HCT116 (cell line): ENCODE data around the gene CST8. TPM values are rescaled to one million over a fixed set of nuclear protein-coding genes. Genes with fewer than 3 reads are reported as not detected.
A peak's percentile ranks its signal among the peaks of the same experiment; 100 is the strongest.

ENCODE experiments used
- ATAC-seq: fragments of 200-7000 bp; cut with Tn5 transposase; 2 replicates; pipeline ENCODE4 v1.9.1; 2020; ENCODE audit warnings: mild to moderate bottlenecking, moderate library complexity
- BruUV-seq: library from RNA; stranded (reverse); fragments of 400-500 nt; replicated peaks from 2 replicates; lab custom pipeline; 2021; lab: Mats Ljungman, UMichigan
- CTCF ChIA-PET: fragments of 300-600 bp; sonication (Branson Sonifier 250); formaldehyde crosslinking; loops from one replicate; lab custom pipeline; 2021; ENCODE audit warnings: antibody characterized with exemption; lab: Charles Lee
- POLR2A ChIA-PET: fragments of 300-600, 350-600 bp; sonication (Branson Sonifier 250); formaldehyde crosslinking; loops from one replicate; lab custom pipeline; 2021; ENCODE audit warnings: antibody characterized with exemption; lab: Charles Lee
- RAD21 ChIA-PET, 2 experiments: fragments of 300-600 bp; sonication (Branson Sonifier 250); formaldehyde crosslinking; loops; one replicate each; lab custom pipeline; 2023; ENCODE audit warnings: low total read pairs in 2 of 2; ENCODE audit not compliant: uncharacterized antibody in 2 of 2, unreplicated experiment in 2 of 2, low non-redundant PET in 1 of 2; lab: Charles Lee
- DNase-seq: peaks from one replicate; pipeline ENCODE4 v3.0.0-alpha.2; 2010; ENCODE audit warnings: low read depth, low spot score
- H2AFZ ChIP-seq: fragments of 200-600 bp; shearing (Covaris generic), sonication (generic); 2 replicates; pipeline ENCODE4 v1.6.1; 2017; ENCODE audit warnings: low read depth, mixed run types, mixed read lengths, antibody characterized with exemption, low read length; ENCODE audit not compliant: poor library complexity, severe bottlenecking
- H3K27ac ChIP-seq: 2 replicates; pipeline ENCODE4 v1.5.1; 2012; ENCODE audit warnings: low read depth, low read length
- H3K27me3 ChIP-seq: fragments of 200-600 bp; sonication (generic); 2 replicates; pipeline ENCODE4 v1.6.1; 2016; ENCODE audit warnings: mixed run types, low read length, mixed read lengths; ENCODE audit not compliant: insufficient read depth
- H3K36me3 ChIP-seq, 2 experiments: fragments of 200-500 bp in 1 of 2; fragments of 200-600 bp in 1 of 2; sonication (Bioruptor generic) in 1 of 2; sonication (generic) in 1 of 2; 2 replicates each; pipeline versions ENCODE4 v1.5.1 to v1.6.1; 2014 to 2016; ENCODE audit warnings: low read length in 2 of 2, inconsistent platforms in 1 of 2, mixed read lengths in 1 of 2, mixed run types in 1 of 2; ENCODE audit not compliant: insufficient read depth in 2 of 2, control insufficient read depth in 1 of 2
- H3K4me1 ChIP-seq, 2 experiments: fragments of 200-600 bp in 1 of 2; sonication (generic) in 1 of 2; 2 replicates each; pipeline versions ENCODE4 v1.5.1 to v1.6.1; 2012 to 2017; ENCODE audit warnings: low read length in 2 of 2, inconsistent platforms in 1 of 2, mild to moderate bottlenecking in 1 of 2, mixed read lengths in 1 of 2, mixed run types in 1 of 2, moderate library complexity in 1 of 2; ENCODE audit not compliant: insufficient read depth in 2 of 2, control insufficient read depth in 1 of 2
- H3K4me2 ChIP-seq: fragments of 200-600 bp; sonication (generic); 2 replicates; pipeline ENCODE4 v1.6.1; 2017; ENCODE audit warnings: mixed run types, low read length, mixed read lengths
- H3K4me3 ChIP-seq, 2 experiments: fragments of 200-600 bp in 1 of 2; sonication (generic) in 1 of 2; replicated peaks in 1 of 2; 2 replicates each; pipeline ENCODE4 v1.5.1; 2011 to 2016; ENCODE audit warnings: low read length in 2 of 2, control low read depth in 1 of 2, low read depth in 1 of 2, mild to moderate bottlenecking in 1 of 2, mixed read lengths in 1 of 2, mixed run types in 1 of 2
- H3K79me2 ChIP-seq: fragments of 200-600 bp; sonication (generic); 2 replicates; pipeline ENCODE4 v1.6.1; 2017; ENCODE audit warnings: mild to moderate bottlenecking, mixed run types, low read length, moderate library complexity, mixed read lengths; ENCODE audit not compliant: insufficient read depth
- H3K9ac ChIP-seq: fragments of 200-600 bp; sonication (generic); 2 replicates; pipeline ENCODE4 v1.6.1; 2016; ENCODE audit warnings: low read length, mixed read lengths
- H3K9me2 ChIP-seq: fragments of 200-600 bp; sonication (generic), shearing (Covaris generic); 2 replicates; pipeline ENCODE4 v1.6.1; 2017; ENCODE audit warnings: mixed run types, mild to moderate bottlenecking, moderate library complexity; ENCODE audit not compliant: insufficient read depth
- H3K9me3 ChIP-seq, 2 experiments: fragments of 200-500 bp in 1 of 2; fragments of 200-600 bp in 1 of 2; sonication (Bioruptor generic) in 1 of 2; sonication (generic) in 1 of 2; 2 replicates each; pipeline ENCODE4 v1.6.1; 2014 to 2017; ENCODE audit warnings: low read length in 2 of 2, mixed read lengths in 2 of 2, inconsistent platforms in 1 of 2, low read depth in 1 of 2, mild to moderate bottlenecking in 1 of 2, mixed run types in 1 of 2, moderate library complexity in 1 of 2; ENCODE audit not compliant: control insufficient read depth in 1 of 2, insufficient read depth in 1 of 2
- H4K20me1 ChIP-seq: fragments of 200-600 bp; sonication (generic), shearing (Covaris generic); 2 replicates; pipeline ENCODE4 v1.6.1; 2017; ENCODE audit warnings: mixed run types, mild to moderate bottlenecking, moderate library complexity; ENCODE audit not compliant: insufficient read depth
- CBX3 ChIP-seq: IDR thresholded peaks from 2 replicates; pipeline ENCODE4 v1.6.1; 2012; ENCODE audit warnings: low read depth
- CEBPB ChIP-seq: IDR thresholded peaks from 2 replicates; pipeline ENCODE4 v1.6.1; 2012; ENCODE audit warnings: low read depth
- EGR1 ChIP-seq: IDR thresholded peaks from 2 replicates; pipeline ENCODE4 v1.6.1; 2012; ENCODE audit warnings: low read depth
- EZH2 ChIP-seq: fragments of 200-600 bp; sonication (generic); IDR thresholded peaks from 2 replicates; pipeline ENCODE4 v1.6.1; 2017; ENCODE audit warnings: antibody characterized with exemption, mixed run types
- EZH2phosphoT487 ChIP-seq: fragments of 200-600 bp; IDR thresholded peaks from 2 replicates; pipeline ENCODE4 v1.6.1; 2018; ENCODE audit warnings: antibody characterized with exemption, borderline replicate concordance
- FOSL1 ChIP-seq: IDR thresholded peaks from 2 replicates; pipeline ENCODE4 v1.6.1; 2012; ENCODE audit warnings: low read depth
- JUND ChIP-seq: IDR thresholded peaks from 2 replicates; pipeline ENCODE4 v1.6.1; 2012
- RAD21 ChIP-seq: IDR thresholded peaks from 2 replicates; pipeline ENCODE4 v1.6.1; 2012; ENCODE audit warnings: low read depth, mild to moderate bottlenecking
- SP1 ChIP-seq: IDR thresholded peaks from 2 replicates; pipeline ENCODE4 v1.6.1; 2012; ENCODE audit warnings: low read depth
- SRF ChIP-seq: IDR thresholded peaks from 2 replicates; pipeline ENCODE4 v1.6.1; 2012; ENCODE audit warnings: low read depth
- intact Hi-C: fragments of 100-400 bp; cut with micrococcal nuclease; formaldehyde crosslinking; loops from 2 replicates; pipeline ENCODE4 v1.10.0; 2022
- total RNA-seq: library from RNA; stranded (reverse); gene quantifications from one replicate; pipeline ENCODE4 v1.2.1, GENCODE V29; 2021; ENCODE audit not compliant: unreplicated experiment
- TF ChIP-seq, protein P1 (sequence below): IDR thresholded peaks from 2 replicates; pipeline ENCODE4 v1.6.1; 2012
- TF ChIP-seq, protein P2 (sequence below), 3 experiments: fragments of 200-600 bp in 1 of 3; sonication (generic) in 1 of 3; IDR thresholded peaks in 2 of 3; conservative IDR thresholded peaks in 1 of 3; 2 replicates each; pipeline ENCODE4 v1.5.1; 2012 to 2017; ENCODE audit warnings: low read depth in 2 of 3, low read length in 2 of 3, antibody characterized with exemption in 1 of 3, borderline replicate concordance in 1 of 3, control low read depth in 1 of 3, mild to moderate bottlenecking in 1 of 3, mixed read lengths in 1 of 3, mixed run types in 1 of 3, moderate library complexity in 1 of 3; ENCODE audit not compliant: insufficient read depth in 1 of 3

Gene CST8
- total RNA-seq, 1 experiment from 2014 or later = not detected

DNA sequence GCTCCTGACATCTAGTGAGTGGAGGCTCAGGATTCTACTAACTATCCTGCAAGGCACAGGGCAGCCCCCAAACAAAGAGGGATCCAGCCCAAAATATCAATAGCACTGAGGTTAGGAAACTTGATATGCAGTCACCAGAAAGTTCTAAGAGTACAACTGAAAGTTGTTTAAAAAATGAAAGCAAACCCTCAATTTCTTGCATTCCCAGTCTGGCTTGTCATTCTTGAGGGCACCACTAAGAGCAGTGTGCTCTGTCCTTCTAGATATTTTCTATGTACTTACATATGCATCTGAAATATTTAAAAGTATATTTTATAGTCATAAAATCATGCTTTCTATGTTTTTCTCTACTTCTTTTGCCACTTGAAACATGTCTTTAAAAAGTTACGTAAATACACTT, 35.9 kb downstream of the CST8 start:
- Histone ChIP-seq H3K27ac (no peak overlapping the region), H3K4me1 (0 out of 4 replicates have a peak, but pooled peaks cover 0 to 5% of the 10 kb centered on the region in 2 experiments), H3K27me3 (peaks cover 12% of the 10 kb centered on the region; the same call in 1 of the 2 replicates), H3K4me3 (no peak overlapping the region), H3K36me3 (no peaks in the 10 kb centered on the region), H3K9me2 (no peaks in the 10 kb centered on the region), H3K9me3 (no peaks in the 10 kb centered on the region; a peak in 1 of 4 replicates), H2AFZ (no peak overlapping the region), H3K79me2 (no peaks in the 10 kb centered on the region), H4K20me1 (no peaks in the 10 kb centered on the region), H3K4me2 (no peak overlapping the region), H3K9ac (no peak overlapping the region)
- POLR2A ChIA-PET = no interaction called here
- CTCF ChIA-PET = no interaction called here
- no peak for DNase-seq
- ATAC-seq = no peak
- no TSS peak for BruUV-seq
- RAD21 ChIA-PET = no interaction called here
- intact Hi-C loops = no loop called here
- TF ChIP-seq EZH2phosphoT487 (no peak), SRF (no peak), EGR1 (no peak), JUND (no peak), RAD21 (no peak)
- TF ChIP-seq, protein P1, sequence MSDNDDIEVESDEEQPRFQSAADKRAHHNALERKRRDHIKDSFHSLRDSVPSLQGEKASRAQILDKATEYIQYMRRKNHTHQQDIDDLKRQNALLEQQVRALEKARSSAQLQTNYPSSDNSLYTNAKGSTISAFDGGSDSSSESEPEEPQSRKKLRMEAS = no peak
- TF ChIP-seq, protein P2, sequence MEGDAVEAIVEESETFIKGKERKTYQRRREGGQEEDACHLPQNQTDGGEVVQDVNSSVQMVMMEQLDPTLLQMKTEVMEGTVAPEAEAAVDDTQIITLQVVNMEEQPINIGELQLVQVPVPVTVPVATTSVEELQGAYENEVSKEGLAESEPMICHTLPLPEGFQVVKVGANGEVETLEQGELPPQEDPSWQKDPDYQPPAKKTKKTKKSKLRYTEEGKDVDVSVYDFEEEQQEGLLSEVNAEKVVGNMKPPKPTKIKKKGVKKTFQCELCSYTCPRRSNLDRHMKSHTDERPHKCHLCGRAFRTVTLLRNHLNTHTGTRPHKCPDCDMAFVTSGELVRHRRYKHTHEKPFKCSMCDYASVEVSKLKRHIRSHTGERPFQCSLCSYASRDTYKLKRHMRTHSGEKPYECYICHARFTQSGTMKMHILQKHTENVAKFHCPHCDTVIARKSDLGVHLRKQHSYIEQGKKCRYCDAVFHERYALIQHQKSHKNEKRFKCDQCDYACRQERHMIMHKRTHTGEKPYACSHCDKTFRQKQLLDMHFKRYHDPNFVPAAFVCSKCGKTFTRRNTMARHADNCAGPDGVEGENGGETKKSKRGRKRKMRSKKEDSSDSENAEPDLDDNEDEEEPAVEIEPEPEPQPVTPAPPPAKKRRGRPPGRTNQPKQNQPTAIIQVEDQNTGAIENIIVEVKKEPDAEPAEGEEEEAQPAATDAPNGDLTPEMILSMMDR (IDR thresholded peaks at IDR 0.05 in 2 of 3, conservative IDR thresholded peaks at IDR 0.05 in 1 of 3; ENCODE audit: borderline replicate concordance in 1 of 3, insufficient read depth in 1 of 3, low read depth in 2 of 3, low read length in 2 of 3) = 0 out of 6 replicates have a peak, but pooled peaks of 1 of the 3 experiments have one; percentile 11

DNA sequence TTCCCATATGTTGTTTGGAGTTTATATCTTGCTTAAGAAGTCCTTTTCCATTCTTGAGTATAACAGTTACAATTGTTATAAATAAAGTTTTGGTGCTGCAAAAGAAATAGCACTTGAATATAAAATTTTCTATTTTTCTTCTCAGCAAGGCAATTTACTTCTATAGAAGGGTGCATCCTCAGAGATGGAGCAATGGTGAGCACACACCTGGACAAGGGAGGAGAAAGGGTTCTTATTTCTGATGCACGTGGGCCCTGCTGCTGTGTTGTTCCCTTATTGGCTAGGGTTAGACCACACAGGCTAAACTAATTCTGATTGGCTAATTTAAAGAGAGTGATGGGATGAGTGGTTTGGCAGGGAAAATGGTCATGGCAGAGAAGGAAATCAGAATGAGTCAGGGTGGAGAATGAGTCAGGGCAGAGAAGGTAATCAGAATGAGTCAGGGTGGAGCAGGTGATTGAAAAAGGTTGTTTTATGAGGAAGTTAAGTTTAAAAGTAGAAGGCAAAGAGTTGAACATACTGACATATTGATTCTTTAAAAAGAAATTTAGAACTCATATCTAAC, 38.0 kb downstream of the CST8 start:
- Histone ChIP-seq H2AFZ (no peak overlapping the region), H3K9me2 (no peaks in the 10 kb centered on the region), H3K9me3 (no peaks in the 10 kb centered on the region; a peak in 1 of 4 replicates), H3K4me1 (0 out of 4 replicates have a peak, but pooled peaks cover 0 to 5% of the 10 kb centered on the region in 2 experiments), H3K4me3 (no peak overlapping the region), H3K4me2 (no peak overlapping the region), H3K27me3 (0 out of 2 replicates have a peak, but pooled peaks cover 6% of the 10 kb centered on the region), H3K79me2 (no peaks in the 10 kb centered on the region), H3K9ac (no peak overlapping the region), H3K27ac (no peak overlapping the region), H4K20me1 (no peaks in the 10 kb centered on the region), H3K36me3 (no peaks in the 10 kb centered on the region)
- intact Hi-C loops = no loop called here
- TF ChIP-seq SP1 (peak; percentile 19; the same call in 1 of the 2 replicates), EZH2 (no peak), CEBPB (no peak), FOSL1 (peak; percentile 61; the same call in 1 of the 2 replicates), JUND (peak; percentile 54; the same call in 1 of the 2 replicates), CBX3 (0 out of 2 replicates have a peak, but pooled peaks have one; percentile 77), RAD21 (no peak)
- ChIA-PET POLR2A (no interaction called here), CTCF (no interaction called here), RAD21 (no interaction called here)
- DNase-seq (peak; percentile 26), ATAC-seq (no peak)
- BruUV-seq = no TSS peak
